NT2/D1 (cell line): ENCODE measurements around the gene BICC1.

ENCODE experiments used
- SUZ12 ChIP-seq: IDR thresholded peaks from 2 replicates; pipeline ENCODE4 v1.6.1; 2011; ENCODE audit not compliant: insufficient read length, insufficient read depth; ENCODE audit errors: extremely low read depth
- YY1 ChIP-seq: IDR thresholded peaks from 2 replicates; pipeline ENCODE4 v1.6.1; 2011; ENCODE audit not compliant: insufficient read length, insufficient read depth
- ZNF274 ChIP-seq: IDR thresholded peaks from 2 replicates; pipeline ENCODE4 v1.6.1; 2011; ENCODE audit warnings: mild to moderate bottlenecking, low read depth, low read length

DNA sequence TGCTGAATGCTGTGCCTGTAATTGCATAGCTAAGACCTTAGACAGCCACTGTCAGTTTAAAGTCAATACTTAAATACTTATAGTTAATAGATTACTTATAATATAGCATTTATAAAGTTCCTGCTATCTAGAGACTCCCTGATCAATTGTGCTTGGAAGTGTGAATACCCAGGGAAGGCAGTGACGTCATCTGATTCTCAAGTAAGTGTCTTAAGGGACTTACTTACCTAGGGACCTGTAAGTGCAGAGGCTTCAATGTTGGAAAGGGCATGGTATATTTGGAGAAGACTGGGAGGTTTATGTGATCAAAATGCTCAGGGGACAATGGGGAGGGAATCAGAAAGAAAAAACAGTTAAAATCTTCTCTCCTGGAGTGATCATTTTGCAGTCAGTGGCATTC, 55.0 kb downstream of the BICC1 start:
- TF ChIP-seq SUZ12 (no peak), YY1 (no peak), ZNF274 (no peak)
